ENCODE data around the gene INAFM2.

Gene INAFM2

GRCh38 chr15:40368719-40369473, 45.4 kb downstream of the INAFM2 start:
- in situ Hi-C loops (cut with MboI; ENCODE audit: low pct_unique_long_range_greater_than_20kb, low sequenced_read_pairs, unreplicated experiment): no loop called here
- no peak for TF ChIP-seq CTCF (IDR thresholded peaks at IDR 0.05; ENCODE audit: extremely low read depth, insufficient read depth, missing control alignments)
- DNase-seq (ENCODE audit: low spot score): no peak

- in situ Hi-C loops (cut with MboI; ENCODE audit: low pct_unique_long_range_greater_than_20kb, low sequenced_read_pairs, unreplicated experiment): no loop called here
- no peak for DNase-seq (ENCODE audit: low spot score)
- no peak for TF ChIP-seq CTCF (IDR thresholded peaks at IDR 0.05; ENCODE audit: extremely low read depth, insufficient read depth, missing control alignments)
Observed at GRCh38 chr15:40369474-40369869, 46.0 kb downstream of the INAFM2 start.

GRCh38 chr15:40369971-40370370, 46.5 kb downstream of the INAFM2 start:
- TF ChIP-seq CTCF (IDR thresholded peaks at IDR 0.05; ENCODE audit: extremely low read depth, insufficient read depth, missing control alignments): no peak
- DNase-seq (ENCODE audit: low spot score): no peak
- in situ Hi-C loops (cut with MboI; ENCODE audit: low pct_unique_long_range_greater_than_20kb, low sequenced_read_pairs, unreplicated experiment): no loop called here

- TF ChIP-seq CTCF (IDR thresholded peaks at IDR 0.05; ENCODE audit: extremely low read depth, insufficient read depth, missing control alignments): no peak
- in situ Hi-C loops (cut with MboI; ENCODE audit: low pct_unique_long_range_greater_than_20kb, low sequenced_read_pairs, unreplicated experiment): no loop called here
- DNase-seq (ENCODE audit: low spot score): no peak
Observed at GRCh38 chr15:40372981-40373380, 49.5 kb downstream of the INAFM2 start.
